Measurements from ENCODE around the gene SSH3. TPM values are rescaled to one million over a fixed set of nuclear protein-coding genes. Genes with fewer than 3 reads are reported as not detected.

Gene SSH3
- polyA plus RNA-seq, 1 of the 3 experiments (the other 2 are of a cell fraction) = 13.5 TPM

- ChIA-PET CTCF (interaction anchor here (0.8 to 10.0 kb wide), 7 partner anchors 8 to 108 kb away, joined by 3 to 274 read pairs (median 4); partner anchors contain the start of gene ANKRD13D), POLR2A (no interaction called here)
- Histone ChIP-seq H3K79me2 (ENCODE audit: insufficient read depth) (peaks cover 58% of the 10 kb centered on the region), H3K9me2 (no peaks in the 10 kb centered on the region), H3K9me3 (no peaks in the 10 kb centered on the region), H4K20me1 (ENCODE audit: insufficient read depth) (peaks cover 33% of the 10 kb centered on the region), H3F3A (replicated peaks; ENCODE audit: insufficient read depth) (peaks cover 7% of the 10 kb centered on the region), H3K4me3 (ENCODE audit: low read depth in 2 of 2, low read length in 1 of 2) (no peak overlapping the region), H3K36me3 (replicated peaks in 1 of 2; ENCODE audit: control insufficient read depth in 1 of 2, insufficient read depth in 2 of 2, low read length in 1 of 2) (peaks cover 0 to 8% of the 10 kb centered on the region in 2 experiments), H3K9ac (no peak overlapping the region), H3K4me2 (peak overlapping the region; percentile 93), H2AFZ (ENCODE audit: low read depth) (no peak overlapping the region), H3K4me1 (ENCODE audit: control insufficient read depth in 1 of 2, insufficient read depth in 2 of 2, low read depth in 1 of 2, low read length in 1 of 2) (peaks cover 5 to 23% of the 10 kb centered on the region in 2 experiments; a peak in 2 of 4 replicates), H3K27ac (ENCODE audit: low read depth in 2 of 2, low read length in 1 of 2) (no peak overlapping the region), H3K27me3 (ENCODE audit: insufficient read depth) (no peaks in the 10 kb centered on the region)
- 87% methylated on average over 13 of the region's 21 CpGs for WGBS (ENCODE audit: low lambda C conversion rate)
- TF ChIP-seq RAD21 (IDR thresholded peaks at IDR 0.05; ENCODE audit: low read length) (no peak), MEF2A (IDR thresholded peaks at IDR 0.05; ENCODE audit: borderline replicate concordance, low read depth) (no peak)
- DNase-seq = no peak
Observed at GRCh38 chr11:67268081-67268961, 35.0 kb upstream of the SSH3 start.

GRCh38 chr11:67268962-67269268 lies 34.4 kb upstream of the SSH3 start:
- H3K9me2 ChIP-seq = no peaks in the 10 kb centered on the region
- H3K36me3 ChIP-seq (replicated peaks in 1 of 2; ENCODE audit: control insufficient read depth in 1 of 2, insufficient read depth in 2 of 2, low read length in 1 of 2) = peaks cover 0 to 8% of the 10 kb centered on the region in 2 experiments
- peaks cover under 1% of the 10 kb centered on the region for H3F3A ChIP-seq (replicated peaks; ENCODE audit: insufficient read depth)
- H3K27me3 ChIP-seq (ENCODE audit: insufficient read depth) = no peaks in the 10 kb centered on the region
- 97% methylated on average over 5 of the region's 13 CpGs for WGBS (ENCODE audit: low lambda C conversion rate)
- no peak for DNase-seq
- H3K4me1 ChIP-seq (ENCODE audit: control insufficient read depth in 1 of 2, insufficient read depth in 2 of 2, low read depth in 1 of 2, low read length in 1 of 2) = peaks cover 4 to 23% of the 10 kb centered on the region in 2 experiments; a peak in 2 of 4 replicates
- TF ChIP-seq GABPA (IDR thresholded peaks at IDR 0.05; ENCODE audit: low read depth) = no peak
- TF ChIP-seq USF2 (IDR thresholded peaks at IDR 0.05; ENCODE audit: borderline replicate concordance, low read depth, low read length) = no peak
- no peak for TF ChIP-seq USF1 (IDR thresholded peaks at IDR 0.05; ENCODE audit: borderline replicate concordance, low read depth)
- TF ChIP-seq ZBTB33 (IDR thresholded peaks at IDR 0.05; ENCODE audit: borderline replicate concordance, low read depth) = no peak
- TF ChIP-seq JUND (IDR thresholded peaks at IDR 0.05) = no peak
- no peak for TF ChIP-seq RXRA (IDR thresholded peaks at IDR 0.05; ENCODE audit: borderline replicate concordance, low read depth)
- TF ChIP-seq TCF12 (IDR thresholded peaks at IDR 0.05) = no peak
- no peak for TF ChIP-seq PBX3 (IDR thresholded peaks at IDR 0.05)
- no peak for TF ChIP-seq FOXM1 (IDR thresholded peaks at IDR 0.05; ENCODE audit: low read depth)
- TF ChIP-seq RFX5 (IDR thresholded peaks at IDR 0.05; ENCODE audit: low read length) = no peak
- TF ChIP-seq IRF3 (IDR thresholded peaks at IDR 0.05; ENCODE audit: low read depth, low read length) = no peak
- TF ChIP-seq ELF1 (IDR thresholded peaks at IDR 0.05) = no peak
- no peak for TF ChIP-seq NRF1 (IDR thresholded peaks at IDR 0.05; ENCODE audit: low read depth, low read length)
- TF ChIP-seq FOXJ3 (CRISPR knock-in tag; IDR thresholded peaks at IDR 0.05) = no peak
- TF ChIP-seq CTCF (IDR thresholded peaks at IDR 0.05) = no peak
- H4K20me1 ChIP-seq (ENCODE audit: insufficient read depth) = peaks cover 33% of the 10 kb centered on the region
- no peak overlapping the region for H3K9ac ChIP-seq
- H3K27ac ChIP-seq (ENCODE audit: low read depth in 2 of 2, low read length in 1 of 2) = no peak overlapping the region
- no peak overlapping the region for H2AFZ ChIP-seq (ENCODE audit: low read depth)
- H3K9me3 ChIP-seq = no peaks in the 10 kb centered on the region
- H3K4me2 ChIP-seq = no peak overlapping the region
- CTCF ChIA-PET = interaction anchor here (1.0 to 10.0 kb wide), 3 partner anchors 34 to 77 kb away, joined by 3 to 274 read pairs (median 4); partner anchors contain the start of gene SSH3
- POLR2A ChIA-PET = no interaction called here
- no peak overlapping the region for H3K4me3 ChIP-seq (ENCODE audit: low read depth in 2 of 2, low read length in 1 of 2)
- H3K79me2 ChIP-seq (ENCODE audit: insufficient read depth) = peaks cover 61% of the 10 kb centered on the region
